ENCODE measurements around the gene SYT1. TPM values are rescaled to one million over a fixed set of nuclear protein-coding genes. Genes with fewer than 3 reads are reported as not detected.

SYT1 gene
- total and polyA plus RNA-seq, 2 experiments from 2014 or later, result 48.7 to 51.7 TPM

GRCh38 chr12:79262938-79263337 lies 398.4 kb downstream of the SYT1 start:
- Mint-ChIP-seq H3K27me3 (ENCODE audit: insufficient read depth, low read depth, poor library complexity) (peaks cover 5% of the 10 kb centered on the region), H3K9me3 (no peaks in the 10 kb centered on the region), H3K4me3 (no peak overlapping the region), H3K27ac (no peak overlapping the region), H3K4me1 (peaks cover 3% of the 10 kb centered on the region; the same call in 1 of the 3 replicates), H3K36me3 (ENCODE audit: low read depth) (no peaks in the 10 kb centered on the region)
- TF ChIP-seq JUNB (IDR thresholded peaks at IDR 0.05; ENCODE audit: unreplicated experiment) (no peak), ZNF331 (CRISPR knock-in tag; IDR thresholded peaks at IDR 0.05; ENCODE audit: low read depth) (no peak), ZNF462 (CRISPR knock-in tag; IDR thresholded peaks at IDR 0.05) (no peak), EZH2 (IDR thresholded peaks at IDR 0.05; ENCODE audit: low read depth, unreplicated experiment) (no peak), CREB1 (CRISPR knock-in tag; IDR thresholded peaks at IDR 0.05; ENCODE audit: low read depth) (no peak), POLR2AphosphoS5 (IDR thresholded peaks at IDR 0.05; ENCODE audit: low read depth) (no peak), CTCF (conservative IDR thresholded peaks at IDR 0.05; ENCODE audit: low read depth in 2 of 2) (no peak), ZNF114 (CRISPR knock-in tag; IDR thresholded peaks at IDR 0.05) (no peak), STAT1 (IDR thresholded peaks at IDR 0.05; ENCODE audit: unreplicated experiment) (no peak), EZH2phosphoT487 (IDR thresholded peaks at IDR 0.05; ENCODE audit: unreplicated experiment) (no peak), NANOG (IDR thresholded peaks at IDR 0.05; ENCODE audit: borderline replicate concordance) (no peak)
- TF ChIP-seq, protein P1, sequence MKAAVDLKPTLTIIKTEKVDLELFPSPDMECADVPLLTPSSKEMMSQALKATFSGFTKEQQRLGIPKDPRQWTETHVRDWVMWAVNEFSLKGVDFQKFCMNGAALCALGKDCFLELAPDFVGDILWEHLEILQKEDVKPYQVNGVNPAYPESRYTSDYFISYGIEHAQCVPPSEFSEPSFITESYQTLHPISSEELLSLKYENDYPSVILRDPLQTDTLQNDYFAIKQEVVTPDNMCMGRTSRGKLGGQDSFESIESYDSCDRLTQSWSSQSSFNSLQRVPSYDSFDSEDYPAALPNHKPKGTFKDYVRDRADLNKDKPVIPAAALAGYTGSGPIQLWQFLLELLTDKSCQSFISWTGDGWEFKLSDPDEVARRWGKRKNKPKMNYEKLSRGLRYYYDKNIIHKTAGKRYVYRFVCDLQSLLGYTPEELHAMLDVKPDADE (IDR thresholded peaks at IDR 0.05), result no peak
- TF ChIP-seq, protein P2, sequence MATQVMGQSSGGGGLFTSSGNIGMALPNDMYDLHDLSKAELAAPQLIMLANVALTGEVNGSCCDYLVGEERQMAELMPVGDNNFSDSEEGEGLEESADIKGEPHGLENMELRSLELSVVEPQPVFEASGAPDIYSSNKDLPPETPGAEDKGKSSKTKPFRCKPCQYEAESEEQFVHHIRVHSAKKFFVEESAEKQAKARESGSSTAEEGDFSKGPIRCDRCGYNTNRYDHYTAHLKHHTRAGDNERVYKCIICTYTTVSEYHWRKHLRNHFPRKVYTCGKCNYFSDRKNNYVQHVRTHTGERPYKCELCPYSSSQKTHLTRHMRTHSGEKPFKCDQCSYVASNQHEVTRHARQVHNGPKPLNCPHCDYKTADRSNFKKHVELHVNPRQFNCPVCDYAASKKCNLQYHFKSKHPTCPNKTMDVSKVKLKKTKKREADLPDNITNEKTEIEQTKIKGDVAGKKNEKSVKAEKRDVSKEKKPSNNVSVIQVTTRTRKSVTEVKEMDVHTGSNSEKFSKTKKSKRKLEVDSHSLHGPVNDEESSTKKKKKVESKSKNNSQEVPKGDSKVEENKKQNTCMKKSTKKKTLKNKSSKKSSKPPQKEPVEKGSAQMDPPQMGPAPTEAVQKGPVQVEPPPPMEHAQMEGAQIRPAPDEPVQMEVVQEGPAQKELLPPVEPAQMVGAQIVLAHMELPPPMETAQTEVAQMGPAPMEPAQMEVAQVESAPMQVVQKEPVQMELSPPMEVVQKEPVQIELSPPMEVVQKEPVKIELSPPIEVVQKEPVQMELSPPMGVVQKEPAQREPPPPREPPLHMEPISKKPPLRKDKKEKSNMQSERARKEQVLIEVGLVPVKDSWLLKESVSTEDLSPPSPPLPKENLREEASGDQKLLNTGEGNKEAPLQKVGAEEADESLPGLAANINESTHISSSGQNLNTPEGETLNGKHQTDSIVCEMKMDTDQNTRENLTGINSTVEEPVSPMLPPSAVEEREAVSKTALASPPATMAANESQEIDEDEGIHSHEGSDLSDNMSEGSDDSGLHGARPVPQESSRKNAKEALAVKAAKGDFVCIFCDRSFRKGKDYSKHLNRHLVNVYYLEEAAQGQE (IDR thresholded peaks at IDR 0.05; ENCODE audit: unreplicated experiment), result no peak
- H3K36me3 ChIP-seq (ENCODE audit: insufficient read depth), result no peaks in the 10 kb centered on the region
- H3K27ac ChIP-seq (ENCODE audit: low read depth), result no peak overlapping the region
- no peaks in the 10 kb centered on the region for H3F3A ChIP-seq (replicated peaks; ENCODE audit: low read depth)
- DNase-seq (ENCODE audit: low spot score) (no peak), ATAC-seq (no peak)
- no peaks in the 10 kb centered on the region for H3K9me2 ChIP-seq (ENCODE audit: insufficient read depth)
- peaks cover 19% of the 10 kb centered on the region; the same call in 1 of the 2 replicates for H3K27me3 ChIP-seq (ENCODE audit: insufficient read depth)
- H3K4me2 ChIP-seq, result no peak overlapping the region
- H2AFZ ChIP-seq, result no peak overlapping the region
- peaks cover 7% of the 10 kb centered on the region; the same call in 1 of the 2 replicates for H3K4me1 ChIP-seq (ENCODE audit: insufficient read depth)
- H3K79me2 ChIP-seq (replicated peaks; ENCODE audit: insufficient read depth), result no peaks in the 10 kb centered on the region
- no peak overlapping the region for H3K4me3 ChIP-seq
- no peaks in the 10 kb centered on the region for H4K20me1 ChIP-seq (replicated peaks; ENCODE audit: insufficient read depth)
